A549 (cell line): ENCODE data around the gene ATP9B. TPM values are rescaled to one million over a fixed set of nuclear protein-coding genes. Genes with fewer than 3 reads are reported as not detected.
A peak's percentile ranks its signal among the peaks of the same experiment; 100 is the strongest.

Experiments
- ATAC-seq, 2 experiments: fragments of 200-7000 bp in 1 of 2; fragments of >200 bp in 1 of 2; cut with Nextera tagmentation in 1 of 2; cut with Tn5 transposase in 1 of 2; 3 replicates each; pipeline versions ENCODE4 v1.8.0 to v1.9.1; 2018 to 2020; ENCODE audit warnings: mild to moderate bottlenecking in 1 of 2, moderate library complexity in 1 of 2
- CTCF ChIA-PET: fragments of 300-600 bp; sonication (Branson Sonifier 250); formaldehyde crosslinking; extraction: SDS; loops from one replicate; lab custom pipeline; 2021; ENCODE audit warnings: antibody characterized with exemption, inconsistent platforms; lab: Yijun Ruan, JAX
- POLR2A ChIA-PET: fragments of 350-600 bp; formaldehyde crosslinking; extraction: SDS; loops from one replicate; lab custom pipeline; 2021; ENCODE audit warnings: antibody characterized with exemption, inconsistent platforms; lab: Yijun Ruan, JAX
- DNase-seq, 2 experiments: peaks; one replicate each; pipeline versions ENCODE4 v3.0.0 to v3.0.0-alpha.2; 2011 to 2016; ENCODE audit warnings: low read depth in 1 of 2, low spot score in 1 of 2
- FAIRE-seq: peaks from 2 replicates; lab custom pipeline; 2011; peaks lifted over from hg19 to GRCh38; lab: Jason Lieb, UNC
- H3K27ac ChIP-seq, 2 experiments: fragments of >200 bp; sonication (Bioruptor Twin); formaldehyde crosslinking; 3 replicates each; pipeline ENCODE4 v1.5.1; 2016 to 2017
- H3K4me1 ChIP-seq: fragments of >200 bp; sonication (Bioruptor Twin); formaldehyde crosslinking; 3 replicates; pipeline ENCODE4 v1.6.1; 2016
- H3K4me2 ChIP-seq: fragments of >200 bp; sonication (Bioruptor Twin); formaldehyde crosslinking; 3 replicates; pipeline ENCODE4 v1.6.1; 2016
- H3K4me3 ChIP-seq: fragments of >200 bp; sonication (Bioruptor Twin); formaldehyde crosslinking; 3 replicates; pipeline ENCODE4 v1.5.1; 2016
- H3K9me3 ChIP-seq: fragments of >200 bp; sonication (Bioruptor Twin); formaldehyde crosslinking; 3 replicates; pipeline ENCODE4 v1.6.1; 2016
- BHLHE40 ChIP-seq: IDR thresholded peaks from 2 replicates; pipeline ENCODE4 v1.6.1; 2012; ENCODE audit warnings: low read depth, low read length, inconsistent platforms
- CEBPB ChIP-seq, 2 experiments: fragments of >200 bp in 1 of 2; sonication (Bioruptor Twin) in 1 of 2; formaldehyde crosslinking in 1 of 2; IDR thresholded peaks; 2 replicates each; pipeline ENCODE4 v1.6.1; 2012 to 2016
- CHD2 ChIP-seq: fragments of 150-350 bp; IDR thresholded peaks from 2 replicates; pipeline ENCODE4 v1.6.1; 2014; ENCODE audit warnings: low read length; ENCODE audit not compliant: partially characterized antibody
- CTCF ChIP-seq: fragments of >200 bp; sonication (Bioruptor Twin); formaldehyde crosslinking; IDR thresholded peaks from 3 replicates; pipeline ENCODE4 v1.5.1; 2016
- EHMT2 ChIP-seq: fragments of 200-600 bp; sonication (generic); IDR thresholded peaks from 2 replicates; pipeline ENCODE4 v1.6.1; 2016; ENCODE audit warnings: antibody characterized with exemption, low read depth, mild to moderate bottlenecking, moderate library complexity
- ELK1 ChIP-seq: fragments of 150-350 bp; IDR thresholded peaks from 2 replicates; pipeline ENCODE4 v1.6.1; 2014; ENCODE audit warnings: low read depth, mild to moderate bottlenecking, low read length
- ESRRA ChIP-seq: fragments of 150-350 bp; IDR thresholded peaks from 2 replicates; pipeline ENCODE4 v1.6.1; 2014; ENCODE audit warnings: mild to moderate bottlenecking, low read length, borderline replicate concordance
- FOSB ChIP-seq: fragments of 250-450 bp; sonication (Bioruptor Pico); IDR thresholded peaks from 2 replicates; pipeline ENCODE4 v1.5.0; 2020; ENCODE audit warnings: mild to moderate bottlenecking, moderate library complexity
- FOSL2 ChIP-seq, 2 experiments: fragments of 450-650 bp in 1 of 2; fragments of >200 bp in 1 of 2; sonication (Bioruptor Twin) in 1 of 2; formaldehyde crosslinking; IDR thresholded peaks; 2 replicates each; pipeline versions ENCODE4 v1.5.0 to v1.6.1; 2016 to 2020; ENCODE audit warnings: mild to moderate bottlenecking in 1 of 2, moderate library complexity in 1 of 2
- GATA3 ChIP-seq: IDR thresholded peaks from 2 replicates; pipeline ENCODE4 v1.6.1; 2012; ENCODE audit warnings: borderline replicate concordance
- HDAC2 ChIP-seq: fragments of 200-600 bp; sonication (generic); IDR thresholded peaks from 2 replicates; pipeline ENCODE4 v1.6.1; 2016
- HES2 ChIP-seq: fragments of >200 bp; sonication (Bioruptor Twin); formaldehyde crosslinking; IDR thresholded peaks from 2 replicates; pipeline ENCODE4 v1.6.1; 2016
- HEYL ChIP-seq: fragments of 250-450 bp; sonication (Bioruptor Pico); IDR thresholded peaks from 2 replicates; pipeline ENCODE4 v1.8.0; 2021; ENCODE audit warnings: mild to moderate bottlenecking, moderate library complexity
- HOXA7 ChIP-seq: fragments of 250-450 bp; sonication (Bioruptor Pico); IDR thresholded peaks from 2 replicates; pipeline ENCODE4 v1.5.0; 2020; ENCODE audit warnings: mild to moderate bottlenecking, moderate library complexity
- HOXB13 ChIP-seq: fragments of 250-450 bp; sonication (Bioruptor Pico); IDR thresholded peaks from 2 replicates; pipeline ENCODE4 v1.5.0; 2020; ENCODE audit warnings: low read depth, mild to moderate bottlenecking, moderate library complexity
- HOXB5 ChIP-seq: fragments of 250-450 bp; sonication (Bioruptor Pico); IDR thresholded peaks from 2 replicates; pipeline ENCODE4 v1.5.0; 2020; ENCODE audit warnings: mild to moderate bottlenecking, moderate library complexity
- KDM1A ChIP-seq: fragments of 200-600 bp; sonication (generic); IDR thresholded peaks from 2 replicates; pipeline ENCODE4 v1.6.1; 2016; ENCODE audit warnings: low read depth, mild to moderate bottlenecking
- MAFK ChIP-seq: fragments of 450-650 bp; IDR thresholded peaks from 2 replicates; pipeline ENCODE4 v1.6.1; 2014; ENCODE audit not compliant: partially characterized antibody
- MYC ChIP-seq: IDR thresholded peaks from 2 replicates; pipeline ENCODE4 v1.6.1; 2012; ENCODE audit warnings: mild to moderate bottlenecking, inconsistent platforms, low read length, improper control_type of control experiment, borderline replicate concordance
- PHF8 ChIP-seq: fragments of 200-600 bp; sonication (generic); IDR thresholded peaks from 2 replicates; pipeline ENCODE4 v1.6.1; 2016; ENCODE audit warnings: low read depth, mild to moderate bottlenecking, antibody characterized with exemption, moderate library complexity, borderline replicate concordance
- RAD21 ChIP-seq, 2 experiments: fragments of >200 bp in 1 of 2; sonication (Bioruptor Twin) in 1 of 2; formaldehyde crosslinking in 1 of 2; IDR thresholded peaks in 1 of 2; conservative IDR thresholded peaks in 1 of 2; 2 replicates in 1 of 2; 3 replicates in 1 of 2; pipeline ENCODE4 v1.6.1; 2012 to 2018; ENCODE audit warnings: inconsistent platforms in 1 of 2
- RARB ChIP-seq: fragments of 250-450 bp; sonication (Bioruptor Pico); IDR thresholded peaks from 2 replicates; pipeline ENCODE4 v1.8.0; 2021; ENCODE audit warnings: mild to moderate bottlenecking, moderate library complexity
- RFX5 ChIP-seq: fragments of 450-650 bp; IDR thresholded peaks from 2 replicates; pipeline ENCODE4 v1.7.1; 2014; ENCODE audit warnings: antibody characterized with exemption, mild to moderate bottlenecking, moderate library complexity
- RNF2 ChIP-seq: fragments of 200-600 bp; sonication (generic); IDR thresholded peaks from 2 replicates; pipeline ENCODE4 v1.6.1; 2016; ENCODE audit warnings: low read depth, mild to moderate bottlenecking, antibody characterized with exemption, moderate library complexity, borderline replicate concordance
- SMC3 ChIP-seq: fragments of >200 bp; sonication (Bioruptor Twin); formaldehyde crosslinking; IDR thresholded peaks from 3 replicates; pipeline ENCODE4 v1.6.1; 2018; ENCODE audit warnings: inconsistent platforms
- SREBF2 ChIP-seq: fragments of 450-650 bp; IDR thresholded peaks from 2 replicates; pipeline ENCODE4 v1.6.1; 2014; ENCODE audit warnings: mild to moderate bottlenecking, moderate library complexity
- TFCP2L1 ChIP-seq: fragments of 250-450 bp; sonication (Bioruptor Pico); IDR thresholded peaks from 2 replicates; pipeline ENCODE4 v1.5.0; 2021; ENCODE audit warnings: mild to moderate bottlenecking
- USF2 ChIP-seq: fragments of 450-650 bp; IDR thresholded peaks from 2 replicates; pipeline ENCODE4 v1.6.1; 2014; ENCODE audit warnings: antibody characterized with exemption
- ZFP36 ChIP-seq: fragments of 450-650 bp; IDR thresholded peaks from 2 replicates; pipeline ENCODE4 v1.6.1; 2014; ENCODE audit warnings: borderline replicate concordance; ENCODE audit not compliant: partially characterized antibody
- WGBS: methylation state at CpG from one replicate; pipeline ENCODE4 v1.1.6; 2017; ENCODE audit errors: missing lambda C conversion rate; 5-methylcytosine and 5-hydroxymethylcytosine counted together
- polyA plus RNA-seq, 4 experiments: library from polyadenylated mRNA; depleted of rRNA in 3 of 4; stranded (reverse); fragments of >200 nt; fragmentation: RNase III in 1 of 4; extraction: RNeasy Plus Mini Kit Qiagen cat#74134 plus additional on column Dnase treatment in 1 of 4; gene quantifications; 2 replicates in 3 of 4; 3 replicates in 1 of 4; pipeline ENCODE4 v1.2.3, GENCODE V29; 2011 to 2017

The ATP9B gene
- polyA plus RNA-seq, 2 of the 4 experiments (the other 2 are of a cell fraction): 22.6 to 35.7 TPM

GRCh38 chr18:79348066-79348465 is 278.9 kb downstream of the ATP9B start:
- ATAC-seq (no peak), FAIRE-seq (no peak)
- WGBS: 68% methylated on average over 5 of the region's 5 CpGs

GRCh38 chr18:79352432-79352831 is 283.2 kb downstream of the ATP9B start:
- Histone ChIP-seq H3K4me1 (no peaks in the 10 kb centered on the region), H3K4me2 (no peak overlapping the region), H3K27ac (no peak overlapping the region), H3K9me3 (no peaks in the 10 kb centered on the region), H3K4me3 (no peak overlapping the region)
- TF ChIP-seq RARB (CRISPR knock-in tag) (no peak), HOXA7 (CRISPR knock-in tag) (no peak), GATA3 (no peak), MAFK (no peak), FOSL2 (IDR thresholded peaks at IDR 0.05) (no peak), FOSL2 (CRISPR knock-in tag; IDR thresholded peaks at IDR 0.05) (no peak), HOXB5 (CRISPR knock-in tag) (no peak), SMC3 (no peak), HDAC2 (no peak), EHMT2 (no peak), RNF2 (no peak), HES2 (no peak), CEBPB (IDR thresholded peaks at IDR 0.05) (no peak), ESRRA (no peak), CHD2 (no peak), CTCF (no peak), RAD21 (conservative IDR thresholded peaks at IDR 0.05 in 1 of 2, IDR thresholded peaks at IDR 0.05 in 1 of 2) (no peak), RFX5 (no peak)
- CTCF ChIA-PET: interaction anchor here (0.8 kb wide), 1 partner anchor 26 kb away, joined by 3 read pairs; no protein-coding TSS in a partner anchor
- no peak for ATAC-seq
- DNase-seq: no peak
- 75% methylated on average over 6 of the region's 6 CpGs for WGBS
- POLR2A ChIA-PET: no interaction called here
- no peak for FAIRE-seq

More at GRCh38 chr18:79348066-79348465, 278.9 kb downstream of the ATP9B start:
- Histone ChIP-seq H3K4me3 (no peak overlapping the region), H3K27ac (no peak overlapping the region), H3K4me1 (peaks cover 11% of the 10 kb centered on the region; the same call in 2 of the 3 replicates), H3K4me2 (no peak overlapping the region), H3K9me3 (no peaks in the 10 kb centered on the region)
- ChIA-PET CTCF (no interaction called here), POLR2A (interaction anchor here (0.7 kb wide), 1 partner anchor 12 kb away, joined by 5 read pairs; no protein-coding TSS in a partner anchor)
- TF ChIP-seq ELK1: no peak
- no peak for TF ChIP-seq RAD21 (conservative IDR thresholded peaks at IDR 0.05 in 1 of 2, IDR thresholded peaks at IDR 0.05 in 1 of 2)
- no peak for TF ChIP-seq HOXB13
- TF ChIP-seq HDAC2: no peak
- no peak for TF ChIP-seq MAFK
- no peak for TF ChIP-seq SREBF2
- TF ChIP-seq HEYL (CRISPR knock-in tag): no peak
- no peak for TF ChIP-seq ZFP36
- no peak for DNase-seq

- 90% methylated on average over 17 of the region's 17 CpGs for WGBS
- Histone ChIP-seq H3K4me1 (no peaks in the 10 kb centered on the region), H3K9me3 (no peaks in the 10 kb centered on the region)
- CTCF ChIA-PET: no interaction called here
- no peak for TF ChIP-seq BHLHE40
- no peak for TF ChIP-seq KDM1A
- TF ChIP-seq ZFP36: no peak
- TF ChIP-seq PHF8: no peak
- no peak for TF ChIP-seq TFCP2L1 (CRISPR knock-in tag)
- TF ChIP-seq MYC: no peak
- TF ChIP-seq HDAC2: no peak
- TF ChIP-seq FOSB: no peak
- TF ChIP-seq ELK1: no peak
- TF ChIP-seq GATA3: no peak
- no peak for TF ChIP-seq USF2
- TF ChIP-seq, all 56 proteins: peak for 0
- Histone ChIP-seq H3K4me3 (no peak overlapping the region), H3K4me2 (no peak overlapping the region), H3K27ac (no peak overlapping the region)
- no peak for FAIRE-seq
- peak; percentile 73 to 85; a peak in 4 of 6 replicates for ATAC-seq
- POLR2A ChIA-PET: no interaction called here
- peak in 1 of 2 experiments; percentile 7 for DNase-seq
Measured at GRCh38 chr18:79353267-79353666, 284.1 kb downstream of the ATP9B start.
